GM18505 (cell line): Measurements from ENCODE around the gene FBXO40.

Experiments
- ATAC-seq: cut with Tn5 transposase; IDR thresholded peaks from one replicate; pipeline ENCODE4 v1.9.1; 2021; ENCODE audit not compliant: unreplicated experiment
- POLR2A ChIP-seq: IDR thresholded peaks from 4 replicates; pipeline ENCODE4 v1.6.1; 2011; ENCODE audit warnings: borderline replicate concordance; ENCODE audit not compliant: insufficient read depth, insufficient read length; ENCODE audit errors: extremely low read depth

The FBXO40 gene

GRCh38 chr3:121661376-121661775, 68.2 kb downstream of the FBXO40 start:
- ATAC-seq = no peak
- no peak for TF ChIP-seq POLR2A

GRCh38 chr3:121662742-121663141, 69.6 kb downstream of the FBXO40 start:
- no peak for ATAC-seq
- no peak for TF ChIP-seq POLR2A

- no peak for ATAC-seq
- TF ChIP-seq POLR2A = no peak
These were observed 70.1 kb downstream of the FBXO40 start for GRCh38 chr3:121663171-121663847.

GRCh38 chr3:121665488-121665887, 72.3 kb downstream of the FBXO40 start:
- no peak for ATAC-seq
- TF ChIP-seq POLR2A = no peak

GRCh38 chr3:121667333-121667732, 74.2 kb downstream of the FBXO40 start:
- no peak for ATAC-seq
- no peak for TF ChIP-seq POLR2A

GRCh38 chr3:121670676-121671075, 77.5 kb downstream of the FBXO40 start:
- TF ChIP-seq POLR2A = no peak
- no peak for ATAC-seq

- no peak for TF ChIP-seq POLR2A
- ATAC-seq = no peak
These were observed 84.0 kb downstream of the FBXO40 start for GRCh38 chr3:121677141-121677540.
